HG03095 (cell line): ENCODE measurements around the gene SIDT2.

Experiments used
- ATAC-seq: cut with Tn5 transposase; IDR thresholded peaks from one replicate; pipeline ENCODE4 v1.9.1; 2021; ENCODE audit warnings: moderate library complexity; ENCODE audit not compliant: unreplicated experiment

SIDT2 gene

DNA sequence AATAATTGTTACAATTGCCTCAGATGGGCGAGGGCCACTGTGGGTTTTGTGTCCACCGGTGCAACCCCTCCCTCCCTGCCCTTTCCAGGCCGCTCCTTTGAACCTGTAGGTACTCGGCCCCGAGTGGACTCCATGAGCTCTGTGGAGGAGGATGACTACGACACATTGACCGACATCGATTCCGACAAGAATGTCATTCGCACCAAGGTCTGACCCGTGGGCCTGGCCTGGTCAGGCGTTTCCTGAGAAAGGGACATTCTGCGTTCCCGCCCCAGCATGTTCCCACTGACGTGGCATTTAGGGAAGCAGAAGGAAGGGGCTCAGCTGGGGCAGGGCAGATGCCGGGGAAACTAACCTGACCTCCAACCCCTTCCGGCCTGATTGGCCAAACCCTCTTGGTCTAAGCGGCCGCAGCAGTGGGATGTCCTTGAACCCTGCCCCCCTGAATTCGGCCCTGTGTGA, 10.1 kb downstream of the SIDT2 start:
- no peak for ATAC-seq

DNA sequence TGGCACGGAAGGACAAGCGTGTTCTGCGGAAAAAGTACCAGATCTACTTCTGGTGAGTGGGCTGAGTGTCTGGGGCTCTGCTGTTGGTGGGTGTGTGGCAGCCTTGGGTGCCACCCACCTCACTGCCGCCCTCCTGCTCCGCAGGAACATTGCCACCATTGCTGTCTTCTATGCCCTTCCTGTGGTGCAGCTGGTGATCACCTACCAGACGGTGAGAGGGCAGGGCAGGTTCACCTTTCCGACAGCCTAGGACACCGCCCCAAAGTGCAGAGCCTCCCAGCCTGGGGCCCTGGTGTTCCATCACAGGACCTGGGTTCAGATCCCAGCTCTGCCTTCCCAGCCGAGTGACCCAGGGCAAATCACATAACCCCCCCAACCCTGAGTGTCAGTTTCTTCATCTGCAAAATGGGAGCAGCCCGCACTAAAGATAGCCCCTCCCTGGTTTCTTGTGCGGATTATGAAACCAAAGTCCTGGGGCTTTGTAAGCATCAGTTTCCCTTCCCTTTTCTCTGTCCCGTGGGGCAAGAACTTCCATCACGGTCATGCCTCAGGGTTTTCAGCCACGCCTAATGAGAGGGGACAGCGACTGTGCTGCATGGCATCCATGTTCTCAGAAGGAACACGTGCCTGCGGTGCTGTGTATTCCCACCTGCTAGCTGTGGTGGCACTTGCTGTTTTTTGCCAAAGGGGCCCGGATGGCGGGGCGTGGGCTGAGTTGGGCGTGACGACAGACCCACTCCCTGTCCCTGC, 10.8 kb downstream of the SIDT2 start:
- ATAC-seq: peak; percentile 63

DNA sequence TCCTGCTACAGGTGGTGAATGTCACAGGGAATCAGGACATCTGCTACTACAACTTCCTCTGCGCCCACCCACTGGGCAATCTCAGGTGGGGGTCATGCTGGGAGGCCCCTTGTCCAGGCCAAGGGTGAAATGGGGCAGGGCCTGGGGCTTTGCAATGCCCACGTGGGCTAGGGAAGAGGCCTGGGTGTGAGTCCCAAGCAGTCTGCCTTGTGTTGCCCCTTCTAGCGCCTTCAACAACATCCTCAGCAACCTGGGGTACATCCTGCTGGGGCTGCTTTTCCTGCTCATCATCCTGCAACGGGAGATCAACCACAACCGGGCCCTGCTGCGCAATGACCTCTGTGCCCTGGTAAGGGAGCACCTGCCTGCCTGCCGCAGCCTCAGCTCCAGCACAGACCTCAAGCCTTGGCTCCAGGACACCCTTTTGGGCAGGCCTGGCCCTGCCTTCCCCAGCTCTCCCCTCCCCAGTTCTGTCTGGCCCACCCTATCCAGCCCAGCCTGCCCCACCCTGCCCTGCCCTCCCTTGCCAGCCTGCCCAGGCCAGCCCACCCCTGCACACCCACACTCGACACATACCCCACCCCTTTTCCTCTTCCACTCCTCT, 11.5 kb downstream of the SIDT2 start:
- no peak for ATAC-seq

DNA sequence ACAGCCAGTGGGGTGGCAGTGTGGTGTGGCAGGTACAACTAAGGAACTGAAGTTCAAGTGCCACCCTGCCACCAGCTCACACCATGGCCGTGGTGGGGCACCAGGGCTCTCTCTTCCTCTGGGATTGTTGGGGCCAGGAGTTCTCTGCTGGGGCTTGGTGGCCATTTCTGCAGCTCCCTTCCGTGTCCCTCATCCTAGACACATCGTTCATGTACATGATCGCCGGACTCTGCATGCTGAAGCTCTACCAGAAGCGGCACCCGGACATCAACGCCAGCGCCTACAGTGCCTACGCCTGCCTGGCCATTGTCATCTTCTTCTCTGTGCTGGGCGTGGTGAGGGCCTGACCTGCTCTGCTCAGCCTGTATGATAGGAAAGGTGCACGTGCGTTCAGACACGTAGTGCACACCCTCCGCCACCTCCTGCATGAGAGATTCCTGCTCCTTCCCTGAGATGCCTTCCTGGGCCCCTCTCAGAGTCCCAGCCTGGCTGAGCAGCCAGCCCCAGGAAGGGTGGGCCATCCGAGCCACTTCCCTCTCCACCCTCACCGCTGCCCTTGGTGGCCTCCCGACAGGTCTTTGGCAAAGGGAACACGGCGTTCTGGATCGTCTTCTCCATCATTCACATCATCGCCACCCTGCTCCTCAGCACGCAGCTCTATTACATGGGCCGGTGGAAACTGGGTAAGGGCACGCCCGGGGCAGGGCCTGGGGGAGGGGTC, 13.3 kb downstream of the SIDT2 start:
- no peak for ATAC-seq

DNA sequence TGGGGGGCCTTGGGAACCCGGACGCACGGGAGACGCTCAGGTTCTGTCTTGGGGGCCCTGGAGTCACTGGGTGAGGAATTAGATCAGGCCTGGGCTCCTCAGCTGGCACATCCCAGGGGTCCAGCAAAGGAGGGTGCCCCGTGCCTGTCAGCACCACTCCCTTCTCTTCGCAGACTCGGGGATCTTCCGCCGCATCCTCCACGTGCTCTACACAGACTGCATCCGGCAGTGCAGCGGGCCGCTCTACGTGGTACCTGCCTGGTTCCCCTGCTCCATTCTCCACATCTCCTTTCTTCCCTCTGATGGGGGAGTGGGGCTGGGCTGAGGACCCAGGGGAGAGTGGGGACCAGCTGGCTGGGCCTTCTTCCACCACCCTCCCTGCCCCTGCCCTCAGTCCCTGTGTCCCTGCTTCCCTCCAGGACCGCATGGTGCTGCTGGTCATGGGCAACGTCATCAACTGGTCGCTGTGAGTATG, 13.9 kb downstream of the SIDT2 start:
- ATAC-seq: no peak

DNA sequence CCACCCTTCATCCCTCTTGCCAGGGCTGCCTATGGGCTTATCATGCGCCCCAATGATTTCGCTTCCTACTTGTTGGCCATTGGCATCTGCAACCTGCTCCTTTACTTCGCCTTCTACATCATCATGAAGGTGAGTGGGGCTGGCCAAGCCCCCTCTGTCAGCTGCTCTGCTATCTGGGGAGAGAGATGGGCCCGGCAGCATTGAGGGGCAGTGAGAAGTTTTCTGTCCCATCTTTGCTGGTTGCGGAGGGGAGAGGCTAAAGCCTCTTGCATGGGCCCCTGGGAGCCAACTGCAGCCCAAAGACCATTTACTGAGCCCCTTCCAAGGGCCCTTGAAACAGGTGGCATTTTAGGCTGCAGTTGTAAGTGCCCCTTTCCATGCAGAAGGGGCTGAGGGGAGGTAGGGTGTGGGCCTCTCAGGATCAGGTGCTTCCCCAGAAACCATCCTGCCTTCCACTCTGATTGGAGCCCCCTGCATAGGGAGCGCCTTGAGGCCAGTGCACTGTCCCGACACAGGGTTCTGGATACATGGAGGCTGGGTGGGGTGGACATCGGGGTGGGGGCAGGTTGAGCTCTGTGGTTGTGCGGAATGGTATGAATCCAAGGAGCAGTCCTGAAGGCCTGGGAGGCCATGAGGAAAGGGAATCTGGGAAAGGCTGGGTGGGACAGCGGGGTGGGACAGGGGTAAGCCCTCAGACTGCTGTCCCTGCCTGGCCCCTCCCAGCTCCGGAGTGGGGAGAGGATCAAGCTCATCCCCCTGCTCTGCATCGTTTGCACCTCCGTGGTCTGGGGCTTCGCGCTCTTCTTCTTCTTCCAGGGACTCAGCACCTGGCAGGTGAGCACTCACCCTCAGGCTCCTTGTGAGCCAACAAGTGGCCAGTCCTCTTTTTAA, 14.8 kb downstream of the SIDT2 start:
- ATAC-seq: no peak

DNA sequence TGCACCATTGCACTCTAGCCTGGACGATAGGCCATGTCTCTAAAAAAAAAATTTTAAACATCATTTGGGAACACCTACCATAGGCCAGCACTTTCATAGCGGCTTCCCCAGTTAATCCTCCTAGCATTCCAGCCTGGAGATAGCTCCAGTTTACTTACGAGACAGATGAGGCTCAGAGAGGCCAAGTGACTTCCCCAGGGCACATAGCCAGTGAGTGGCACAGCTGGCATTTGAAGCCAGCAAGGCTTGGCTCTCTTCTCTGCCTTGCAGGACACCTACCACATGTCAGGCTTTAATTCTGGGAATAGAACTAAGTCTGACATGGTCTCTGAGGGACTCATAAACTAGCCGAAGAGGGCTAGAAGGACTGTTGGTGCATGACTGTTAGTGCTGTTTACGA, 15.7 kb downstream of the SIDT2 start:
- no peak for ATAC-seq

DNA sequence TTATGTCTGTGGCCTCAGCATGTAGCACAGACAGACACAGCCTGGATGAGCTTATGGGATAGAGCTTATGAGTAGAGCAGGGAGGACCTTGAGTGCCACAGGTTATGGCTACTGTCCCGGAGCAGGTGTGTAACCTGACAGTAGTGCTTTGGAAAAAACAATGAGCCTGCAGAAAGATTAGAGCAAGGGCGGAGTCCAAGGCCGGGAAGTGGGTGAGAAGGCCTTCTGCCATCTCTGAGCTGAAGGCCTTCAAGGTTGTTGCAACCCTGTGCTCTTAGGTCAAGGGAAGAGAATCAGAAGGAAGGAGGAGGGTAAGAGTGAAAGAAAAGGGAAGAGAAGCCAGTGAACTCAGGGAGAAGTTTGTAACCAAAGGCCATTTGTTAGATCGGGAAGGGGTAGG, 16.7 kb downstream of the SIDT2 start:
- no peak for ATAC-seq

DNA sequence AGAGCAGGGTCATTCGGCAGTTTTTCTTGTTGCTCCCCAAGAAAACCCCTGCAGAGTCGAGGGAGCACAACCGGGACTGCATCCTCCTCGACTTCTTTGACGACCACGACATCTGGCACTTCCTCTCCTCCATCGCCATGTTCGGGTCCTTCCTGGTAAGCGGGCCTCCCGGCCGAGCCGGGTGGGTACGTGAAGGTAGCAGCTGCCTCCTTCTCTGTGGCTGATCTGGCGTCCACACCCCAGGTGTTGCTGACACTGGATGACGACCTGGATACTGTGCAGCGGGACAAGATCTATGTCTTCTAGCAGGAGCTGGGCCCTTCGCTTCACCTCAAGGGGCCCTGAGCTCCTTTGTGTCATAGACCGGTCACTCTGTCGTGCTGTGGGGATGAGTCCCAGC, 17.2 kb downstream of the SIDT2 start:
- no peak for ATAC-seq

DNA sequence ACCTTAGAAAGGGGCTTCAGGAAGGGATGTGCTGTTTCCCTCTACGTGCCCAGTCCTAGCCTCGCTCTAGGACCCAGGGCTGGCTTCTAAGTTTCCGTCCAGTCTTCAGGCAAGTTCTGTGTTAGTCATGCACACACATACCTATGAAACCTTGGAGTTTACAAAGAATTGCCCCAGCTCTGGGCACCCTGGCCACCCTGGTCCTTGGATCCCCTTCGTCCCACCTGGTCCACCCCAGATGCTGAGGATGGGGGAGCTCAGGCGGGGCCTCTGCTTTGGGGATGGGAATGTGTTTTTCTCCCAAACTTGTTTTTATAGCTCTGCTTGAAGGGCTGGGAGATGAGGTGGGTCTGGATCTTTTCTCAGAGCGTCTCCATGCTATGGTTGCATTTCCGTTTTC, 18.5 kb downstream of the SIDT2 start:
- ATAC-seq: no peak

DNA sequence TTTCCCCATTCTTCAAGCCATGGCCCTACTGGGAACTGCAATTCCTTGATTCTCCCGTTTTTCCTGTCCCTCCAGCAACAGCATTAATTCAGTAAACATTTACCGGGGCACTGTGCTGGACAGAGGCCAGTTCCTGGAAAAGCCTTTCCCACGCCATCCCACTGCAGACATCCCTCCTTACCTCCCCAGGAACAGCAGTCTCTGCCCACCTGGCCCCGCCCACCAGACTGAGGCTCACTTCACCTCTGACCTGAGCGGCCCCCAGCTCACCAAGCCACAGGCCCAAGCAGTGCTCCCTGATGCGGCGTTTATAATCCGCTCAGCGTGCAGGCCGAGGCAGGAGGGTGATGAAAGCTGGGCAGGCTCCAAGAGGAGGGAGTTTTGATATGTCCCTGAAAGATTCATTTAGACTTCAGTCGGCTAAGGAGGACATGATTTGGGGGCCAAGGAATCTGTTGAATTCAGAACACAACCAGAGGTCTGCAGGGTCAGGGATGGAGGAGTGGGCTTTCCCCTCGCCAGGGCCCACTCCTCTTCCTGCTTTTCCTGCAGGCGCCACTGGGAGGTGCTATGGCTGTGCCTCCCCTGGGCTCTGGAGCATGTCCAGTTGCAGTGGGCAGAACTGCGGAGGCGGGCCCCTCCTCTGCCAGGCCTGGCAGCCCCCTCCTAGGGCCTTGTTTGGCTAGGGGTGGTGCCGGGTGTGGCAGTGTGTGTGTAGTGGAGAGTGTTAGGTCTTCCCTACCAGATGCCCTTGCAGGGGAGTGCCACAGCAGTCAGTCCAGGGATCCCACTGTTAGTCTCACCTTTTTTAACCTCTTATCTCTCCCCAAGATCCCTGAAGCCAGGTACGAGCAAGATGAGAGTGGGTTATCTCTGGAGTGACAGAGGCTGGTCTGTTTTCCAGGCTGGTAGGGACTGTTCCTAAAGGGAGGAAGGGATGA, 19.2 kb downstream of the SIDT2 start:
- no peak for ATAC-seq

DNA sequence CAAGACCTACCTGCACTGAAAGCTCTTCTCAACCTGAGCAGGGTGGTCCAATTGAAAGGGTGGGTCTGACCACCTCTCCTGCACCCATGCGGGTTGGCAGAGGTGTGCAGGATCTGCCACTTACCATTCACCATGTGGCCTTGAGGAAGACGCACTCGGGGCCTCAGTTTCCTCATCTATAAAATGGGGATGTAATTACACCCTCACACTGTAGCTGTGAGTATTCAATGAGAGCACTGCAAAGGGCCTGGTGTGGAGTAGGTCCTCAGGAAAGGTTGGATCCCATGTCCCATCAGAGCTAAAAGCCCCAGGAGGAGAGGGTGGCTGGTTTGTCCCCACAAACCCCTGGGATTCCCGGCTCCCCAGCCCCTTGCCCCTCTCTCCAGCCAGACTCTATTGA, 20.1 kb downstream of the SIDT2 start:
- no peak for ATAC-seq

DNA sequence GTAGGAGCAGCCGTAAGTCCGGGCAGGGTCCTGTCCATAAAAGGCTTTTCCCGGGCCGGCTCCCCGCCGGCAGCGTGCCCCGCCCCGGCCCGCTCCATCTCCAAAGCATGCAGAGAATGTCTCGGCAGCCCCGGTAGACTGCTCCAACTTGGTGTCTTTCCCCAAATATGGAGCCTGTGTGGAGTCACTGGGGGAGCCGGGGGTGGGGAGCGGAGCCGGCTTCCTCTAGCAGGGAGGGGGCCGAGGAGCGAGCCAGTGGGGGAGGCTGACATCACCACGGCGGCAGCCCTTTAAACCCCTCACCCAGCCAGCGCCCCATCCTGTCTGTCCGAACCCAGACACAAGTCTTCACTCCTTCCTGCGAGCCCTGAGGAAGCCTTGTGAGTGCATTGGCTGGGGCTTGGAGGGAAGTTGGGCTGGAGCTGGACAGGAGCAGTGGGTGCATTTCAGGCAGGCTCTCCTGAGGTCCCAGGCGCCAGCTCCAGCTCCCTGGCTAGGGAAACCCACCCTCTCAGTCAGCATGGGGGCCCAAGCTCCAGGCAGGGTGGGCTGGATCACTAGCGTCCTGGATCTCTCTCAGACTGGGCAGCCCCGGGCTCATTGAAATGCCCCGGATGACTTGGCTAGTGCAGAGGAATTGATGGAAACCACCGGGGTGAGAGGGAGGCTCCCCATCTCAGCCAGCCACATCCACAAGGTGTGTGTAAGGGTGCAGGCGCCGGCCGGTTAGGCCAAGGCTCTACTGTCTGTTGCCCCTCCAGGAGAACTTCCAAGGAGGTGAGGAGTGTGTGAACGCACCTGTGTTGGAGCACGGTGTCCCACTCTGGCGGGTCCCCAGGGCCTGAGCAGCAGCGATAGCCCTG, 20.7 kb downstream of the SIDT2 start, which contains the start of gene TAGLN:
Gene TAGLN (plus strand): TSS at position 318 of the 863 bp plus-strand sequence. CDS start 3,644 bp downstream, outside the sequence.
- no peak for ATAC-seq

DNA sequence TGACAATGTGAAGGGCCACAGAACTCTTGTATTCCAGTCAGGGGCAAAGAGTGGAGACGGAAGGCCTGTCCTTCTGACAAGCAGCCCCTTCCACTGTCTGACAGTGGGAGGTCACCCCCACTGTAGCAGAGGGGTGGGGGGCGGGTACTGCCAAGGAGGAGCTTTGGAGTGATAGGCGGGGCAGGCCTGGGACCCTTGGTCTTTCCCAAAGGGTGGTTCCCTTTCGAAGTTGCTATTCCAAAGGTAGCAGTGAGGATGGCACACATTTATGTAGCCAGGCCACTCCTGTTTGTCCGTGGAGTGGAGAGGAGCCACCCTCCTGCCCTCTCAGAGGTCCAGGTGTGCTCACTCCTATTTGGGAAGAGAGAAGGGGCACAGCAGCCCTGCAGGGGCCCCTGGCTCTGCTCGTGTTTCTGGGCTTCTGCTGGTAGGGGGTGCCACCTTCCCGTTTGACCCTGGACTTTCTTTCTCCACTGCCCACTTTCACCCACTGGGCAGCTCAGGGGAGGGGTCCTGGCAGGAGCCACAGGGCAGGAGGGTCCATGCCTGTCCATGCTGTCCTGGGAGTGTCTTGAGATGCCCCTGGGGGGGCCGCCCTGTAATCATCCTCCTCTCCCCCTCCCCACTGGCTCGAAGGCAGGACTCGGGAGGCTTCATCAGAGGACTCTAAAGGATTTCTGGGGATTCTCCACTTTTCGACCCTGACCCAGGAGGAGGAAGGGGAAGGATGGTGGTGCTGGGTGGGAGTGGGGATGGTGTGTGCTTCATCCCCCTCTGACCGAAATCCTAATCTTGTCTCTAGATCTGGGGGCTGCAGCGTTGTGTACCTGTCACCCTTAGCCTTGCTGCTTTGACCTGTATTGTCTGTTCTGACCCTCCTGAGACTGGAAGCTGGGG, 21.6 kb downstream of the SIDT2 start:
- ATAC-seq: no peak

DNA sequence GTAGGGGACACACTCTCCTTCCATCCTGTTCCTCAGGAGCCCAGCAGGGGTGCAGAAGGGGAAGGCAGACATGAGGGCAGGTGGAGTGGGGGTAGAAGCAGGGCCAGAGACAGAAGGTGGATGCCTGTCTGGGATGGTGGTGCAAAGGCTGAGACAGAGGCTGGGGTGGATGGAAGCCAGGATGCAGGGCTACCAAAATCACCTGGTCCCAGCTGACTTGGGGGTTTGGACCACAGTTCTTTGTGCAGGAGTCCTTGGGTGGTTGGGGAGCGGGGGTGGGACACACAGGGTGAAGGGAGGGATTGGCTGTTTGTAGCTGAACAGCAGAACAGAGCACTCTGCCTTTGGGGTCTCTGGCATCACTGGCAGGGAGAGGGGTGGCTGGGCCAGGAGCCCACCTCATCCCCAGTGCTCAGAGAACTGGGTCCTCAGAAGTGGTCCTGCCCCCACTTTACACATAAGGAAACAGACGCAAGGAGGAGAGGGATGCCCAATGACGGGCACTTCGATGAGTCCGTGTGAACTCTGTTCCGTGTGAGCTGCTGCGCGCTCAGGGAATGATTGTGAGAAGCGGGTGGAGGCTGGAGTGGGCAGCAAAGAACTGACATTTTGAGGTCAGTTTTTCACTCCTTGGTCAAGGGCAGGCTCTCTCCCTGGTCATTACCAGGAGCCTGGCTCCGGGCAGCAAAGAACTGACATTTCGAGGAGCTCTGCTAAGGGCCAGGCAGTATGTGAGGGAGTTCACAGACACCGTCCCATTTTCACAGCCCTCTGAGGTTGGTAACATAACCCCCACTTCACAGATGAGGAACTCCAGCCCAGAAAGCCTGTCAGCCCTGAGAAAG, 22.5 kb downstream of the SIDT2 start:
- no peak for ATAC-seq

DNA sequence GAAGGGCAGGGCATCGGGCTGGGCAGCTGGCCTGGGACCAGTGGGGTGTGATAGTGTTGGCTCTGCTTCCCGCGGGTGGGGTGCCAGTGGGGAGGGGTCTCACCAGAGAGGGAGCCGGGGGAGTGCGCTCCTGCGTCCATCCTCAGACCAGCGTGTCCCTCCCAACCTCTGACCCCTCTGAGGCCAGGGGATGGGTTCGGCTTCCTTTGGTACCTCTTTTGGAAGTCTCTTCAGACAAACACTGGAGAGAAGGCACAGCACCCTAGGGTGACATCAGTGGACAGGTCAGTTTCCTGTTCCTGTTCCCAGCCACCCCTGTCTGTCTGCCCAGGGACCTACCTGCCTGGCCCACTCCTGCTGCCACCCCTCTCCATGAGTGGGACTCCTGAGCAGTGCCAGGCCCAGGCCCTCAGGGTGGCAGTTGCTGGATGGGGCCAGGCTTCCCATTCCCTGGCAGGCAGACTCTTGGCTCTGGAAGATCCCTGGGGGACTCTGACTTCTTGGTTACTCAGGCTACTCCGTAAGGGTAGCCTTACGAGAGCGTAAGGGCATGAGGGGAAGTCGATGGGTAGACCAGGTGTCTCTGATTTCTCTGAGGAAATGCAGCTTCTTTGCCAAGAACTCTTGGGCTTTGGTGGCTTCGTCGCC, 23.2 kb downstream of the SIDT2 start:
- no peak for ATAC-seq
